ENCODE data around the gene MIEN1. TPM values are rescaled to one million over a fixed set of nuclear protein-coding genes. Genes with fewer than 3 reads are reported as not detected.

The MIEN1 gene
- polyA plus RNA-seq, 4 donors, result 51.5 to 155 (median 114) TPM

GRCh38 chr17:39709998-39710964, 20.1 kb downstream of the MIEN1 start:
- Histone ChIP-seq H3K27me3 (ENCODE audit: control insufficient read depth in 3 of 3, insufficient read depth in 3 of 3, low read length in 3 of 3) (no peaks in the 10 kb centered on the region), H3K36me3 (ENCODE audit: control insufficient read depth in 3 of 3, insufficient read depth in 2 of 3, low read depth in 1 of 3, low read length in 3 of 3) (peaks cover 10 to 94% (median 15%) of the 10 kb centered on the region in 3 donors), H3K4me1 (ENCODE audit: control insufficient read depth in 3 of 3, insufficient read depth in 2 of 3, low read depth in 1 of 3, low read length in 2 of 3) (peaks cover 3 to 15% (median 3%) of the 10 kb centered on the region in 3 donors), H3K4me3 (ENCODE audit: low read depth in 1 of 3, low read length in 3 of 3) (no peak overlapping the region), H3K27ac (ENCODE audit: low read depth in 1 of 3, low read length in 2 of 3) (no peak overlapping the region), H3K9me3 (ENCODE audit: control insufficient read depth in 2 of 2, insufficient read depth in 1 of 2, low read depth in 1 of 2, low read length in 1 of 2) (no peaks in the 10 kb centered on the region)
- FAIRE-seq, result no peak
- no peak for DNase-seq
- WGBS, 3 donors, result 85 to 88% (median 85%) methylated on average over 19 to 20 of the region's 20 CpGs

GRCh38 chr17:39709319-39709997, 20.9 kb downstream of the MIEN1 start:
- FAIRE-seq, result no peak
- DNase-seq, result no peak
- 84 to 85% (median 85%) methylated on average over 14 of the region's 14 CpGs for WGBS, 3 donors
- Histone ChIP-seq H3K27ac (ENCODE audit: low read depth in 1 of 3, low read length in 2 of 3) (no peak overlapping the region), H3K4me3 (ENCODE audit: low read depth in 1 of 3, low read length in 3 of 3) (no peak overlapping the region), H3K27me3 (ENCODE audit: control insufficient read depth in 3 of 3, insufficient read depth in 3 of 3, low read length in 3 of 3) (no peaks in the 10 kb centered on the region), H3K4me1 (ENCODE audit: control insufficient read depth in 3 of 3, insufficient read depth in 2 of 3, low read depth in 1 of 3, low read length in 2 of 3) (peaks cover 6 to 22% (median 10%) of the 10 kb centered on the region in 3 donors), H3K36me3 (ENCODE audit: control insufficient read depth in 3 of 3, insufficient read depth in 2 of 3, low read depth in 1 of 3, low read length in 3 of 3) (peaks cover 10 to 95% (median 11%) of the 10 kb centered on the region in 3 donors), H3K9me3 (ENCODE audit: control insufficient read depth in 2 of 2, insufficient read depth in 1 of 2, low read depth in 1 of 2, low read length in 1 of 2) (no peaks in the 10 kb centered on the region)

- no peak for FAIRE-seq
- no peak for DNase-seq
- Histone ChIP-seq H3K9me3 (ENCODE audit: control insufficient read depth in 2 of 2, insufficient read depth in 1 of 2, low read depth in 1 of 2, low read length in 1 of 2) (no peaks in the 10 kb centered on the region), H3K4me3 (ENCODE audit: low read depth in 1 of 3, low read length in 3 of 3) (no peak overlapping the region), H3K36me3 (ENCODE audit: control insufficient read depth in 3 of 3, insufficient read depth in 2 of 3, low read depth in 1 of 3, low read length in 3 of 3) (peaks cover 5 to 95% (median 6%) of the 10 kb centered on the region in 3 donors), H3K27ac (ENCODE audit: low read depth in 1 of 3, low read length in 2 of 3) (peak overlapping the region in 2 of 3 donors; percentile 76 to 81), H3K4me1 (ENCODE audit: control insufficient read depth in 3 of 3, insufficient read depth in 2 of 3, low read depth in 1 of 3, low read length in 2 of 3) (peaks cover 9 to 44% (median 14%) of the 10 kb centered on the region in 3 donors), H3K27me3 (ENCODE audit: control insufficient read depth in 3 of 3, insufficient read depth in 3 of 3, low read length in 3 of 3) (no peaks in the 10 kb centered on the region)
- WGBS, 3 donors, result 15 to 65% (median 44%) methylated on average over 7 of the region's 7 CpGs
These were observed 23.4 kb downstream of the MIEN1 start for GRCh38 chr17:39706921-39707337.

- FAIRE-seq (no peak), DNase-seq (no peak)
- 16 to 59% (median 38%) methylated on average over 8 of the region's 8 CpGs for WGBS, 3 donors
- no peak overlapping the region for H3K4me3 ChIP-seq (ENCODE audit: low read depth in 1 of 3, low read length in 3 of 3)
- no peaks in the 10 kb centered on the region for H3K9me3 ChIP-seq (ENCODE audit: control insufficient read depth in 2 of 2, insufficient read depth in 1 of 2, low read depth in 1 of 2, low read length in 1 of 2)
- H3K4me1 ChIP-seq (ENCODE audit: control insufficient read depth in 3 of 3, insufficient read depth in 2 of 3, low read depth in 1 of 3, low read length in 2 of 3), result peaks cover 9 to 47% (median 14%) of the 10 kb centered on the region in 3 donors
- H3K36me3 ChIP-seq (ENCODE audit: control insufficient read depth in 3 of 3, insufficient read depth in 2 of 3, low read depth in 1 of 3, low read length in 3 of 3), result peaks cover 4 to 93% (median 6%) of the 10 kb centered on the region in 3 donors
- H3K27me3 ChIP-seq (ENCODE audit: control insufficient read depth in 3 of 3, insufficient read depth in 3 of 3, low read length in 3 of 3), result no peaks in the 10 kb centered on the region
- H3K27ac ChIP-seq (ENCODE audit: low read depth in 1 of 3, low read length in 2 of 3), result peak overlapping the region in 2 of 3 donors; percentile 76 to 81
These were observed 23.9 kb downstream of the MIEN1 start for GRCh38 chr17:39706383-39706782.

- no peak for FAIRE-seq
- Histone ChIP-seq H3K27me3 (ENCODE audit: control insufficient read depth in 3 of 3, insufficient read depth in 3 of 3, low read length in 3 of 3) (no peaks in the 10 kb centered on the region), H3K27ac (ENCODE audit: low read depth in 1 of 3, low read length in 2 of 3) (peak overlapping the region; percentile 42 to 81 (median 76)), H3K36me3 (ENCODE audit: control insufficient read depth in 3 of 3, insufficient read depth in 2 of 3, low read depth in 1 of 3, low read length in 3 of 3) (peaks cover 3 to 88% (median 6%) of the 10 kb centered on the region in 3 donors), H3K9me3 (ENCODE audit: control insufficient read depth in 2 of 2, insufficient read depth in 1 of 2, low read depth in 1 of 2, low read length in 1 of 2) (no peaks in the 10 kb centered on the region), H3K4me3 (ENCODE audit: low read depth in 1 of 3, low read length in 3 of 3) (no peak overlapping the region), H3K4me1 (ENCODE audit: control insufficient read depth in 3 of 3, insufficient read depth in 2 of 3, low read depth in 1 of 3, low read length in 2 of 3) (peaks cover 9 to 47% (median 14%) of the 10 kb centered on the region in 3 donors)
- peak; percentile 60 to 93 for DNase-seq
- WGBS, 3 donors, result 13 to 66% (median 40%) methylated on average over 12 of the region's 12 CpGs
These were observed 24.5 kb downstream of the MIEN1 start for GRCh38 chr17:39705786-39706348.

- Histone ChIP-seq H3K4me3 (ENCODE audit: low read depth in 1 of 3, low read length in 3 of 3) (no peak overlapping the region), H3K36me3 (ENCODE audit: control insufficient read depth in 3 of 3, insufficient read depth in 2 of 3, low read depth in 1 of 3, low read length in 3 of 3) (peaks cover 0 to 79% (median 6%) of the 10 kb centered on the region in 3 donors), H3K27me3 (ENCODE audit: control insufficient read depth in 3 of 3, insufficient read depth in 3 of 3, low read length in 3 of 3) (no peaks in the 10 kb centered on the region), H3K4me1 (ENCODE audit: control insufficient read depth in 3 of 3, insufficient read depth in 2 of 3, low read depth in 1 of 3, low read length in 2 of 3) (peaks cover 9 to 47% (median 14%) of the 10 kb centered on the region in 3 donors), H3K9me3 (ENCODE audit: control insufficient read depth in 2 of 2, insufficient read depth in 1 of 2, low read depth in 1 of 2, low read length in 1 of 2) (no peaks in the 10 kb centered on the region), H3K27ac (ENCODE audit: low read depth in 1 of 3, low read length in 2 of 3) (peak overlapping the region; percentile 4 to 81 (median 76))
- DNase-seq (no peak), FAIRE-seq (no peak)
- WGBS, 3 donors, result 28 to 52% (median 45%) methylated on average over 11 of the region's 11 CpGs
These were observed 25.3 kb downstream of the MIEN1 start for GRCh38 chr17:39704821-39705551.

GRCh38 chr17:39703913-39704312, 26.4 kb downstream of the MIEN1 start:
- Histone ChIP-seq H3K9me3 (ENCODE audit: control insufficient read depth in 2 of 2, insufficient read depth in 1 of 2, low read depth in 1 of 2, low read length in 1 of 2) (no peaks in the 10 kb centered on the region), H3K36me3 (ENCODE audit: control insufficient read depth in 3 of 3, insufficient read depth in 2 of 3, low read depth in 1 of 3, low read length in 3 of 3) (peaks cover 0 to 69% (median 0%) of the 10 kb centered on the region in 3 donors), H3K27ac (ENCODE audit: low read depth in 1 of 3, low read length in 2 of 3) (peak overlapping the region; percentile 25 to 60 (median 31)), H3K4me3 (ENCODE audit: low read depth in 1 of 3, low read length in 3 of 3) (no peak overlapping the region), H3K27me3 (ENCODE audit: control insufficient read depth in 3 of 3, insufficient read depth in 3 of 3, low read length in 3 of 3) (no peaks in the 10 kb centered on the region), H3K4me1 (ENCODE audit: control insufficient read depth in 3 of 3, insufficient read depth in 2 of 3, low read depth in 1 of 3, low read length in 2 of 3) (peaks cover 9 to 54% (median 14%) of the 10 kb centered on the region in 3 donors)
- WGBS, 3 donors, result 51 to 76% (median 52%) methylated on average over 5 of the region's 5 CpGs
- DNase-seq, result no peak
- no peak for FAIRE-seq

Data from small intestine (tissue), 7 donors.